Fibroblast of the aortic adventitia (primary cell): Measurements from ENCODE around the gene LINGO1. TPM values are rescaled to one million over a fixed set of nuclear protein-coding genes. Genes with fewer than 3 reads are reported as not detected.

Experiments
- DNase-seq: peaks from one replicate; pipeline ENCODE4 v3.0.0-alpha.2; 2010; ENCODE audit warnings: low read depth
- H3K4me3 ChIP-seq: 2 replicates; pipeline ENCODE4 v1.5.1; 2011; ENCODE audit warnings: low read depth, mild to moderate bottlenecking, control low read depth, low read length, moderate library complexity
- total RNA-seq: library from RNA; depleted of rRNA; stranded (reverse); fragments of >200 nt; gene quantifications from 2 replicates; pipeline ENCODE4 v1.2.3, GENCODE V29; 2012; ENCODE audit warnings: low replicate concordance
- TF ChIP-seq, protein P1 (sequence below): IDR thresholded peaks from 2 replicates; pipeline ENCODE4 v1.5.1; 2011; ENCODE audit warnings: mild to moderate bottlenecking, low read length, control low read depth, inconsistent platforms; ENCODE audit not compliant: insufficient read depth

The LINGO1 gene
- total RNA-seq, 1 donor: not detected

DNA sequence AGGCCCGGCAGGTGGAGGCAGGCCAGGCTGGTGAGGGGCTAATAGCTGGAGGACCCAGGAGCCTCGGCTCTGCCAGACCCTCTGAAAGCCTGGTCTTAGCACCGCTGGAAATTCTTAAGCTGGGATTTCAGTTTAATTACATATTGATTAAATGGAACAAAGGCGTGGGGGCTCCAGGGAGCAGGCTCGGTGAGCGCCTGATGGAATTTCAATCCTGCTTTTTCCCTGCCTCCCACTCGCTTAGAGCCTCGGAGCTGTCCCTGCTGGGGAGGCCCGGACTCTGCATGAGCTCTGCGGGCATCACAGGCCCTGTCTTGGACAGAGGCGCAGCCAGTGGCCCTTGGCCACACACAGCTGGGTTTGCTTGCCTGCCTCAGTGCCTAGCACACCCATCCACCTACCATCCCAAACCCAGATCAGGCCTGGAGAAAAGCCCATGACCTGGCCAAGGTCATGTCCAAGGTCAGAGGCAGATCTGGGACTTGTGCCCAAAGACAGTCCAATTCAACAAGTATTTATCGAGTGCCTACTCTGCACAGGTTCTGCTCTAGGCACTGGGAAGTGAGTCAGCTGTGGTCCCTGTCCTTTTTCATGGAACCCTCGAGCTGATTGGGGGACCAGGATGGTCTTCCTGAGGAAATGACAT lies 40.6 kb downstream of the LINGO1 start:
- DNase-seq: no peak
- TF ChIP-seq, protein P1, sequence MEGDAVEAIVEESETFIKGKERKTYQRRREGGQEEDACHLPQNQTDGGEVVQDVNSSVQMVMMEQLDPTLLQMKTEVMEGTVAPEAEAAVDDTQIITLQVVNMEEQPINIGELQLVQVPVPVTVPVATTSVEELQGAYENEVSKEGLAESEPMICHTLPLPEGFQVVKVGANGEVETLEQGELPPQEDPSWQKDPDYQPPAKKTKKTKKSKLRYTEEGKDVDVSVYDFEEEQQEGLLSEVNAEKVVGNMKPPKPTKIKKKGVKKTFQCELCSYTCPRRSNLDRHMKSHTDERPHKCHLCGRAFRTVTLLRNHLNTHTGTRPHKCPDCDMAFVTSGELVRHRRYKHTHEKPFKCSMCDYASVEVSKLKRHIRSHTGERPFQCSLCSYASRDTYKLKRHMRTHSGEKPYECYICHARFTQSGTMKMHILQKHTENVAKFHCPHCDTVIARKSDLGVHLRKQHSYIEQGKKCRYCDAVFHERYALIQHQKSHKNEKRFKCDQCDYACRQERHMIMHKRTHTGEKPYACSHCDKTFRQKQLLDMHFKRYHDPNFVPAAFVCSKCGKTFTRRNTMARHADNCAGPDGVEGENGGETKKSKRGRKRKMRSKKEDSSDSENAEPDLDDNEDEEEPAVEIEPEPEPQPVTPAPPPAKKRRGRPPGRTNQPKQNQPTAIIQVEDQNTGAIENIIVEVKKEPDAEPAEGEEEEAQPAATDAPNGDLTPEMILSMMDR: no peak
- no peak overlapping the region for H3K4me3 ChIP-seq

GRCh38 chr15:77589839-77590238 lies 42.9 kb downstream of the LINGO1 start:
- DNase-seq: no peak
- H3K4me3 ChIP-seq: no peak overlapping the region
- TF ChIP-seq, protein P1: no peak

DNA sequence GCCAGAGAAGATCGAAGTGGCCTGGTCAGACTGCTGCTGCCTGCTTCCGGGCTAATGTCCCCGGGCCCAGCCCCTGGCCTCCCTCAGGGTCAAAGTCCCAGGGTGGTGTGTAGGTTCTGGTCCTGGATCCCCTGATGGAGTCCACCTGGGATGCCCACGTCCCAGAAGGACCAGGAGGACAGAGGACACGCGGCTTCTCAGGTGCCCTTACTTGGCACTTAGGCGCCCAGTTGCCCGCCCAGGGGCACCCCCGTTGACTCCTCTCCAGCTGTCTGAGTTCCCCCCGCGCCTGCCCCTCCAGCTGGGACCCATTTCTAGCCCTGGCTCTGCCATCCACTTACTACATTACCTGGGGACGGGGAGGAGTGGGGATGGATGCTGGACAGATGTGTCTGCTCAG lies 44.6 kb downstream of the LINGO1 start:
- H3K4me3 ChIP-seq: no peak overlapping the region
- TF ChIP-seq, protein P1: no peak
- no peak for DNase-seq

DNA sequence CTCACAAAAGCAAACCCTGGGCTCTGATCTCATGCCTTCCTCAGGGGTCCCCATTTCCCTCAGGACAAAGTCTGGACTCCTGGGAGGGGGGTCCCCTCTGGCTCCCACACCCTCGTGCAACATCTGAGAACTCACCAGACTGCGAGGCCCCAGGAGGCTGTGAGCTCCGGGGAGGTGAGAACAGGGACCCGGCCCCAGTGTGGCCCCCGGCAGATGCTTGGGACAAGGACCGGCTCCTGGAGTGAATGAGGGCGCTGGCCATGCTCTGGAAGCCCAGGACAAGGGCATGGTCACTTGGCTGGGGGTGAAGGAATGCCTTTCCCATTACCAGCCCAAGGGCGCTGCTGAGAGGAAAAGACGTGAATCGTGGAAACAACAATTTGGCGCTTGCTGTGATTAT lies 48.0 kb downstream of the LINGO1 start:
- DNase-seq: no peak
- no peak overlapping the region for H3K4me3 ChIP-seq
- TF ChIP-seq, protein P1: no peak

- no peak overlapping the region for H3K4me3 ChIP-seq
- TF ChIP-seq, protein P1: peak; percentile 25
- DNase-seq: no peak
Observed at GRCh38 chr15:77584201-77584600, 48.5 kb downstream of the LINGO1 start.

GRCh38 chr15:77582763-77583162 lies 49.9 kb downstream of the LINGO1 start:
- no peak overlapping the region for H3K4me3 ChIP-seq
- DNase-seq: no peak

More at GRCh38 chr15:77582763-77583162, 49.9 kb downstream of the LINGO1 start:
- TF ChIP-seq, protein P1: no peak
